Measurements from ENCODE around the gene MICALL2.

MICALL2 gene

GRCh38 chr7:1442355-1443124, 16.7 kb downstream of the MICALL2 start:
- in situ Hi-C loops (cut with HindIII; ENCODE audit: low sequenced_read_pairs) = no loop called here
- TF ChIP-seq, protein P1, sequence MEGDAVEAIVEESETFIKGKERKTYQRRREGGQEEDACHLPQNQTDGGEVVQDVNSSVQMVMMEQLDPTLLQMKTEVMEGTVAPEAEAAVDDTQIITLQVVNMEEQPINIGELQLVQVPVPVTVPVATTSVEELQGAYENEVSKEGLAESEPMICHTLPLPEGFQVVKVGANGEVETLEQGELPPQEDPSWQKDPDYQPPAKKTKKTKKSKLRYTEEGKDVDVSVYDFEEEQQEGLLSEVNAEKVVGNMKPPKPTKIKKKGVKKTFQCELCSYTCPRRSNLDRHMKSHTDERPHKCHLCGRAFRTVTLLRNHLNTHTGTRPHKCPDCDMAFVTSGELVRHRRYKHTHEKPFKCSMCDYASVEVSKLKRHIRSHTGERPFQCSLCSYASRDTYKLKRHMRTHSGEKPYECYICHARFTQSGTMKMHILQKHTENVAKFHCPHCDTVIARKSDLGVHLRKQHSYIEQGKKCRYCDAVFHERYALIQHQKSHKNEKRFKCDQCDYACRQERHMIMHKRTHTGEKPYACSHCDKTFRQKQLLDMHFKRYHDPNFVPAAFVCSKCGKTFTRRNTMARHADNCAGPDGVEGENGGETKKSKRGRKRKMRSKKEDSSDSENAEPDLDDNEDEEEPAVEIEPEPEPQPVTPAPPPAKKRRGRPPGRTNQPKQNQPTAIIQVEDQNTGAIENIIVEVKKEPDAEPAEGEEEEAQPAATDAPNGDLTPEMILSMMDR (IDR thresholded peaks at IDR 0.05; ENCODE audit: low read depth, low read length, missing control alignments) = no peak
- no peak for DNase-seq (ENCODE audit: low read depth)
- no peak overlapping the region for H3K4me3 ChIP-seq (ENCODE audit: low read depth, low read length)

DNA sequence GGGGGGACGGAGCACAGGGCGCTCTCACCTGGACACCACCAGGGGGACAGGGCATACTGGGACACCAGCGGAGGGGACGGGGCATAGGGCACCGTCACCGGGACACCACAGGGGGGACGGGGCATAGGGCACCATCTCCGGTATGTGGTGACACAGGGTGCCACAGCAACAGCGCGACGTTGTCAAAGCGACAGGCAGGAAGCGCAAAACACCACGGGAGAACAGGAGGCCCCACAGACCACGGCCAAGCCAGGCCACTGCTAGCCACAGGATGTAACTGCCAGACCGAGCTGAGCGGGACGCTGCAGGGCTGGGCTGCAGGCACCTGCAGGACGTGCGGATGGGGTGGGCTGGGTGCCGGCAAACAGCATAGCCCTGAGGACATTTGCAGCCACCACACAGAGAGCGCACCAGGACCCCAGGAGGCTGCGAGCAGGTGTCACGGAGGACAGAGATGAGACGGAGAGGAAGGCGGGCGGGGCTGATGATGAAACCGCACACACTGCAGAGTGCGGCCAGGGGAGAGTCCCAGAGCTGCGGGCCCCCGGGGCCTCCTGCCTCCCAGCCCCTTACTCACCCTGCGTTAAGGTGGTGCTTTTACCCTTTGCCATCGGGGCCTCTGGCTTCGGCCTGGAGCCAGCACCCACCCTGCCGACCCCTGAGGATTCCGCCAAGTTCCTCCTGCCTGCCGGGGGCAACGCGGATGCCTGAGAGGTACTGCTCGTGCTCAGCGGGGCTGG, 17.5 kb downstream of the MICALL2 start:
- TF ChIP-seq, protein P1 (IDR thresholded peaks at IDR 0.05; ENCODE audit: low read depth, low read length, missing control alignments) = no peak
- no peak overlapping the region for H3K4me3 ChIP-seq (ENCODE audit: low read depth, low read length)
- in situ Hi-C loops (cut with HindIII; ENCODE audit: low sequenced_read_pairs) = no loop called here
- DNase-seq (ENCODE audit: low read depth) = no peak

DNA sequence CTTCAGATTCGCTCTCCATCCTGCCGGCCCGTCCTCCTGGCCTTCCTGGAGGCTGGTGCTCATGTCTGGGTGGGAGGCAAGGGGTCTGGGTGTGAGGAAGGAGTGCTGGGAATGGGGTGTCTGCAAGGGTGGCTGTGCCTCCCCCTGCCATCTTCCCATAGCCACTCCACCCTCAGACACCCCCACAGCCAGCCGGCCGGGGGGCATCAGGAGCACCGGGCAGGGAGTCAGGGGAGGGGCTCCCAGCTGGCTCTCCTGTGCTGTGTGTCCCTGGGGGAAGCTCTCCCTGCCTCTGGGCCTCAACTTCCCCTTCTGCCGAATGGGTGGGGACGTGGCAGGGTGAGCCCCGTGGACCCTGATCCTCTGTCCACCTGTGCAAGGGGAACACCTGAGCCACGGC, 18.6 kb downstream of the MICALL2 start:
- DNase-seq (ENCODE audit: low read depth) = no peak
- no peak overlapping the region for H3K4me3 ChIP-seq (ENCODE audit: low read depth, low read length)
- TF ChIP-seq, protein P1 (IDR thresholded peaks at IDR 0.05; ENCODE audit: low read depth, low read length, missing control alignments) = no peak
- in situ Hi-C loops (cut with HindIII; ENCODE audit: low sequenced_read_pairs) = no loop called here

DNA sequence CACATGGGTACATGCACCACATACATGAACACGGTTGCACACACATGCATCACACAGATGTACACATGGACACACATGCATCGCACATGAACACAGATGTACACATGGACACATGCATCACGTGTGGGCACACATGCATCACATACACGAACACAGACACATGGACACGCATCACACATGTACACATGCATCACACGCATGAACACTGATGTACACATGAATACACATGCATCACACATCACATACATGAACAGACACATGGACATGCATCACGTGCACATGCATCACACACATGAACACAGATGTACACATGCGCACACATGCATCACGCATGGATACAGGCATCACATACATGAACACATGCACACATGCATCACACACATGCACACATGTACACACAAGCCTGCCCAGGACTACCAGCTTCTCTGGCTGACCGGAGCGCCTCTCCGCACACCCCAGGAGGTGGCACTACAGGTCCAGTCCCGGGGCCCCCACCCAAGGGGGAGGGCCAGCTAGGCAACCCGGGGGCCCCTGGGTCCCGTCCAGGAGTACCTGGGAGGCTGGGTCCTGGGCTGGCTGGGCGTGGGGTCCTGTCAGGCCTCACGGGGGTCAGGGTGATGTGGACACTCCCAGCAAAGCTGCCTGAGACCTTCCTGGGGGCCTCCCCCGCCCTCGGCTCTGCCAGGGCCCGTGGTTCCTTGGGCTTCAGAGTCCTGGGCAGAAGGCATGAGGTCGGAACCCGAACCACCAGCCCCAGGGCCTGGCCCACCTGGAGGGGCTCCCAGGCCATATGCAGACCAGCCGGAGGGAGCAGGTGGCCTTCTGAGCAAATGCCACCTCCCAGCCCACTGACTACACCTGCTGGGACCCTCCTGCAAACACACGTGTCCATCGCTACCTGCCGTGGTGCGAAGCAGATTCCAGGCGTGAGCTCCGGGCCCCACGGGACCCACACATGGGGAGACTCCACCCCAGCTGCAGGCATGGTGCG, 19.6 kb downstream of the MICALL2 start:
- DNase-seq (ENCODE audit: low read depth) = no peak
- in situ Hi-C loops (cut with HindIII; ENCODE audit: low sequenced_read_pairs) = no loop called here
- TF ChIP-seq, protein P1 (IDR thresholded peaks at IDR 0.05; ENCODE audit: low read depth, low read length, missing control alignments) = no peak
- H3K4me3 ChIP-seq (ENCODE audit: low read depth, low read length) = no peak overlapping the region

DNA sequence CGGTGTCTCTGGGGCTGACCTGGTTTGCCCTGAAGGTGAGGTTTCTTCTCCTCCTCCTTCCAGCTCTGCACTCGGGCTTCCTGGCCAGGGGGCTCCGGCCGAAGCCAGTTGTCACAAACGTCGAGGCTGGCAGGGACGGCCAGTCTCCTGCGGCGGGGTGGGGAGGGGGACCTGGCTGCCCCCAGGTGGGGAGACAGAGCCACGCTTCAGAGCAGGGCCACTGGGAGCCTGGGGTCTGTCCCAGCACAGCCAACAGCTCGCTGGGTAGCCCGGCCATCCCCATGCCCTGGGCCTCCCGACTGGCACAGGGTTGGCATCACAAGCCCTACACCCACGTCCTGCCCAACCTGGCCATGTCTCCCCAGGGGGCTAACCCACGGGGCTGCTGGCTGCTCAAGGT, 20.4 kb downstream of the MICALL2 start:
- TF ChIP-seq, protein P1 (IDR thresholded peaks at IDR 0.05; ENCODE audit: low read depth, low read length, missing control alignments) = no peak
- DNase-seq (ENCODE audit: low read depth) = no peak
- H3K4me3 ChIP-seq (ENCODE audit: low read depth, low read length) = no peak overlapping the region
- in situ Hi-C loops (cut with HindIII; ENCODE audit: low sequenced_read_pairs) = no loop called here

GRCh38 chr7:1438208-1438607, 21.1 kb downstream of the MICALL2 start:
- no peak for DNase-seq (ENCODE audit: low read depth)
- in situ Hi-C loops (cut with HindIII; ENCODE audit: low sequenced_read_pairs) = no loop called here
- TF ChIP-seq, protein P1 (IDR thresholded peaks at IDR 0.05; ENCODE audit: low read depth, low read length, missing control alignments) = no peak
- H3K4me3 ChIP-seq (ENCODE audit: low read depth, low read length) = no peak overlapping the region

Data from astrocyte of the cerebellum (primary cell).